ENCODE results near the gene COL24A1. TPM values are rescaled to one million over a fixed set of nuclear protein-coding genes. Genes with fewer than 3 reads are reported as not detected.

Gene COL24A1
- total and polyA plus RNA-seq, 2 donors (not counting 3 experiments of a cell fraction or from before 2014, with no cell fraction given), result 0.03 TPM; not detected in 1

GRCh38 chr1:85976516-85977205 lies 179.9 kb downstream of the COL24A1 start:
- Histone ChIP-seq H3K4me3 (replicated peaks in 1 of 3; ENCODE audit: insufficient read depth in 1 of 3, low read depth in 1 of 3, low read length in 3 of 3) (no peak overlapping the region), H3K27me3 (ENCODE audit: control insufficient read depth in 2 of 2, insufficient read depth in 2 of 2, low read length in 2 of 2) (peaks cover 2 to 18% of the 10 kb centered on the region in 2 experiments), H3K79me2 (ENCODE audit: control insufficient read depth, insufficient read depth, low read length) (no peaks in the 10 kb centered on the region), H3K4me2 (ENCODE audit: insufficient read depth, low read length) (no peak overlapping the region), H3K9ac (replicated peaks; ENCODE audit: extremely low read depth, insufficient read depth, low read length) (no peak overlapping the region), H3K4me1 (ENCODE audit: control insufficient read depth, extremely low read depth, insufficient read depth, low read length) (no peaks in the 10 kb centered on the region), H4K20me1 (replicated peaks; ENCODE audit: control insufficient read depth, extremely low read depth, insufficient read depth, low read length) (no peaks in the 10 kb centered on the region), H3K27ac (ENCODE audit: insufficient read depth, low read depth, low read length) (no peak overlapping the region), H3K9me1 (replicated peaks; ENCODE audit: control insufficient read depth, extremely low read depth, insufficient read depth, low read length) (no peaks in the 10 kb centered on the region), H3K9me3 (replicated peaks; ENCODE audit: control insufficient read depth, insufficient read depth, low read length) (no peaks in the 10 kb centered on the region), H3K36me3 (ENCODE audit: control insufficient read depth in 2 of 2, extremely low read depth in 1 of 2, insufficient read depth in 2 of 2, low read length in 2 of 2) (no peaks in the 10 kb centered on the region), H2AFZ (ENCODE audit: low read depth, low read length) (no peak overlapping the region)
- intact Hi-C loops (cut with micrococcal nuclease), result no loop called here
- CTCF ChIA-PET, result no interaction called here
- POLR2A ChIA-PET, result no interaction called here
- dilution Hi-C loops (cut with MboI; ENCODE audit: extremely low pct_ligation_motif_present, low sequenced_read_pairs), result no loop called here
- DNase-seq (ENCODE audit: low read depth, low spot score) (no peak), FAIRE-seq (no peak)
- BruUV-seq (replicated peaks), result no TSS peak
- TF ChIP-seq POLR2AphosphoS5 (IDR thresholded peaks at IDR 0.05; ENCODE audit: insufficient read depth, low read depth, low read length) (no peak), MAX (IDR thresholded peaks at IDR 0.05; ENCODE audit: insufficient read depth, insufficient read length) (no peak), CTCF (IDR thresholded peaks at IDR 0.05; ENCODE audit: extremely low read depth in 1 of 2, insufficient read depth in 1 of 2, low read depth in 1 of 2, low read length in 2 of 2) (no peak)

- no peak overlapping the region for H3K4me3 ChIP-seq (replicated peaks in 1 of 3; ENCODE audit: insufficient read depth in 1 of 3, low read depth in 1 of 3, low read length in 3 of 3)
- TF ChIP-seq POLR2A (IDR thresholded peaks at IDR 0.05; ENCODE audit: low read depth, low read length), result no peak
- no peak for TF ChIP-seq POLR2AphosphoS5 (IDR thresholded peaks at IDR 0.05; ENCODE audit: insufficient read depth, low read depth, low read length)
- TF ChIP-seq MAX (IDR thresholded peaks at IDR 0.05; ENCODE audit: insufficient read depth, insufficient read length), result no peak
- H3K9ac ChIP-seq (replicated peaks; ENCODE audit: extremely low read depth, insufficient read depth, low read length), result no peak overlapping the region
- H3K9me3 ChIP-seq (replicated peaks; ENCODE audit: control insufficient read depth, insufficient read depth, low read length), result no peaks in the 10 kb centered on the region
- dilution Hi-C loops (cut with MboI; ENCODE audit: extremely low pct_ligation_motif_present, low sequenced_read_pairs), result no loop called here
- CTCF ChIA-PET, result no interaction called here
- H2AFZ ChIP-seq (ENCODE audit: low read depth, low read length), result no peak overlapping the region
- H3K27me3 ChIP-seq (ENCODE audit: control insufficient read depth in 2 of 2, insufficient read depth in 2 of 2, low read length in 2 of 2), result peaks cover 2 to 21% of the 10 kb centered on the region in 2 experiments
- intact Hi-C loops (cut with micrococcal nuclease), result no loop called here
- no peaks in the 10 kb centered on the region for H3K79me2 ChIP-seq (ENCODE audit: control insufficient read depth, insufficient read depth, low read length)
- H3K36me3 ChIP-seq (ENCODE audit: control insufficient read depth in 2 of 2, extremely low read depth in 1 of 2, insufficient read depth in 2 of 2, low read length in 2 of 2), result no peaks in the 10 kb centered on the region
- no peaks in the 10 kb centered on the region for H3K4me1 ChIP-seq (ENCODE audit: control insufficient read depth, extremely low read depth, insufficient read depth, low read length)
- no peak overlapping the region for H3K4me2 ChIP-seq (ENCODE audit: insufficient read depth, low read length)
- POLR2A ChIA-PET, result no interaction called here
- DNase-seq (ENCODE audit: low read depth, low spot score), result no peak
- H3K9me1 ChIP-seq (replicated peaks; ENCODE audit: control insufficient read depth, extremely low read depth, insufficient read depth, low read length), result no peaks in the 10 kb centered on the region
- H3K27ac ChIP-seq (ENCODE audit: insufficient read depth, low read depth, low read length), result no peak overlapping the region
- FAIRE-seq, result no peak
- no TSS peak for BruUV-seq (replicated peaks)
- H4K20me1 ChIP-seq (replicated peaks; ENCODE audit: control insufficient read depth, extremely low read depth, insufficient read depth, low read length), result no peaks in the 10 kb centered on the region
These were observed 180.6 kb downstream of the COL24A1 start for GRCh38 chr1:85975912-85976371.

Measured in endothelial cell of umbilical vein (primary cell).